Peyer's patch (tissue), 4 donors: ENCODE measurements around the gene CAND2.
"Not testable (repeated sequence)": the region's sequence is repeated elsewhere in the genome, so short reads cannot be mapped to it uniquely, and the experiment has no call there.

Source experiments
- CTCF ChIP-seq, 6 experiments: fragments of 450-650 bp in 4 of 6; fragments of 200-600 bp in 2 of 6; sonication (generic) in 1 of 6; IDR thresholded peaks; one replicate each; pipeline ENCODE4 v1.5.1; 2017 to 2019; ENCODE audit warnings: antibody characterized with exemption in 6 of 6, mild to moderate bottlenecking in 3 of 6, moderate library complexity in 1 of 6
- POLR2A ChIP-seq, 2 donors: fragments of 450-650 bp; IDR thresholded peaks; one replicate each; pipeline ENCODE4 v1.5.1; 2017; ENCODE audit warnings: antibody characterized with exemption in 2 of 2, mild to moderate bottlenecking in 2 of 2, moderate library complexity in 2 of 2

DNA sequence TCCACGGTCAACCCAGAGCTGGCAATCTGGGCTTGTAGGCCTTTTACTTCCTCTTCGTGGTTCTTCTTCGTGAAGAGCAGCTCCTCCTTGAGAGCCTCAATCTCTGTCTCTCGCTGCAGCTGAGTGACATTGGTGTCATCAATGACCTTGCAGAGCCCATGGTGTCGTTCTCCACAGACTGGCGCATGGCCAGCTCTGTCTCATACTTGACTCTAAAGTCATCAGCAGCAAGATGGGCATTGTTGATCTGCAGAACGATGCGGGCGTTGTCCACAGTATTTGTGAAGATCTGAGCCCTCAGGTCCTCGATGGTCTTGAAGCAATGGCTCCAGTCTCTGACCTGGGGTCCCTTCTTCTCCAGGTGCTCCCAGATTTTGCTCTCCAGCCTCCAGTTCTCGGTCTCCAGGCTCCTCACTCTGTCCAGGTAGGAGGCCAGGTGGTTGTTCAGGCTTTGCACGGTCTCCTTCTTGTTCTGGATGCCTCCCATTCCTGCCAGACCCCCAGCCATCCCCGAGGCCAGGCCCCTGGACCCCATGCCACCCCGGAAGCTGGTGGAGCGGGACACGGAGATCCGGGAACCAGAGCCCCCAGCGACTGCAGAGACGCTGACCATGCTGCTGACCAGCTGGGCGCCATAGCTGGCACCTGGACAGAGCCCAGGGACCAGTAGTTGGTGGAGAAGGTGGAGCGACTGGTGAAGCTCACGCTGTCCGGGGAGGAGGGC is 8.4 kb upstream of the CAND2 start:
- not testable (repeated sequence) for TF ChIP-seq CTCF, POLR2A (IDR thresholded peaks at IDR 0.05)
